Lower lobe of right lung (tissue), 2 donors: ENCODE measurements around the gene SCGN. TPM values are rescaled to one million over a fixed set of nuclear protein-coding genes. Genes with fewer than 3 reads are reported as not detected.

Experiments used
- ATAC-seq, 2 donors: fragments of 200-7000 bp; cut with Tn5 transposase; one replicate each; pipeline ENCODE4 v1.9.1; 2020 to 2022; ENCODE audit warnings: mild to moderate bottlenecking in 2 of 2, moderate library complexity in 2 of 2
- DNase-seq: peaks from one replicate; pipeline ENCODE4 v3.0.0-alpha.2; 2020
- H3K27ac ChIP-seq: fragments of 200-600 bp; one replicate; pipeline ENCODE4 v1.8.0; 2022
- H3K27me3 ChIP-seq: fragments of 200-600 bp; one replicate; pipeline ENCODE4 v1.8.0; 2022; ENCODE audit warnings: low read depth
- H3K36me3 ChIP-seq: fragments of 200-600 bp; one replicate; pipeline ENCODE4 v1.8.0; 2022; ENCODE audit warnings: mild to moderate bottlenecking
- H3K4me1 ChIP-seq: fragments of 200-600 bp; one replicate; pipeline ENCODE4 v1.8.0; 2022
- H3K4me3 ChIP-seq: fragments of 200-600 bp; one replicate; pipeline ENCODE4 v1.8.0; 2022; ENCODE audit warnings: mild to moderate bottlenecking
- H3K9me3 ChIP-seq: fragments of 200-600 bp; one replicate; pipeline ENCODE4 v1.8.0; 2022
- intact Hi-C: fragments of 100-400 bp; cut with DNase I; formaldehyde crosslinking; loops from one replicate; pipeline ENCODE4 v1.11.0; 2022
- total RNA-seq: library from RNA; stranded (reverse); fragmentation: NEBNext Ultra II Directional; extraction: Animal tissue kit (Norgen Biotek cat#: 25700); gene quantifications from one replicate; pipeline ENCODE4 v1.2.1, GENCODE V29; 2021
- TF ChIP-seq, protein P1 (sequence below): fragments of 200-600 bp; IDR thresholded peaks from one replicate; pipeline ENCODE4 v1.8.0; 2022; ENCODE audit warnings: antibody characterized with exemption, mild to moderate bottlenecking
- donor health status: DM: no; HTN: yes; CAD: no; lungs with severe emphysema.

SCGN gene
- total RNA-seq, 1 donor from 2014 or later = not detected

DNA sequence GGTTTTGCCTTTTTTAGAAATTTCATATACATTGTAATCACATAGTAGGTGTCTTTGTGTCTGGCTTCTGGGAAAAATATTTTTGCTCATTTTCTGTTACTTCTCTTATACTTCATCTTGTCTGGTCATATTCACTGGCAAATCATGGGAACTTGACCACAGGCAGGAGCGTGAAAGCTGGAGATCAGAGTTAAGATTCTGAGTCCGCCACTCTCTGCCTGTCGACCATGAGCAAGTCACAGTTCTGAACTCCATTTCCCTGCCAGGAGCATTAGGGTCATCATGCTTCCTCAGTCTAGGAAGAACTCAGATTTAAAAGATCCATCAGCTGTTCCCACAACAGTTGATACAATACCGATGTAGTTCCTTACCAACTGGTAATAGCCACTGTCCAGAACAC, 12.4 kb upstream of the SCGN start:
- Histone ChIP-seq H3K4me3 (no peak overlapping the region), H3K27me3 (no peaks in the 10 kb centered on the region), H3K36me3 (no peaks in the 10 kb centered on the region), H3K4me1 (no peaks in the 10 kb centered on the region), H3K9me3 (no peaks in the 10 kb centered on the region), H3K27ac (no peak overlapping the region)
- TF ChIP-seq, protein P1, sequence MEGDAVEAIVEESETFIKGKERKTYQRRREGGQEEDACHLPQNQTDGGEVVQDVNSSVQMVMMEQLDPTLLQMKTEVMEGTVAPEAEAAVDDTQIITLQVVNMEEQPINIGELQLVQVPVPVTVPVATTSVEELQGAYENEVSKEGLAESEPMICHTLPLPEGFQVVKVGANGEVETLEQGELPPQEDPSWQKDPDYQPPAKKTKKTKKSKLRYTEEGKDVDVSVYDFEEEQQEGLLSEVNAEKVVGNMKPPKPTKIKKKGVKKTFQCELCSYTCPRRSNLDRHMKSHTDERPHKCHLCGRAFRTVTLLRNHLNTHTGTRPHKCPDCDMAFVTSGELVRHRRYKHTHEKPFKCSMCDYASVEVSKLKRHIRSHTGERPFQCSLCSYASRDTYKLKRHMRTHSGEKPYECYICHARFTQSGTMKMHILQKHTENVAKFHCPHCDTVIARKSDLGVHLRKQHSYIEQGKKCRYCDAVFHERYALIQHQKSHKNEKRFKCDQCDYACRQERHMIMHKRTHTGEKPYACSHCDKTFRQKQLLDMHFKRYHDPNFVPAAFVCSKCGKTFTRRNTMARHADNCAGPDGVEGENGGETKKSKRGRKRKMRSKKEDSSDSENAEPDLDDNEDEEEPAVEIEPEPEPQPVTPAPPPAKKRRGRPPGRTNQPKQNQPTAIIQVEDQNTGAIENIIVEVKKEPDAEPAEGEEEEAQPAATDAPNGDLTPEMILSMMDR = no peak
- intact Hi-C loops = no loop called here
- DNase-seq (no peak), ATAC-seq (no peak)

DNA sequence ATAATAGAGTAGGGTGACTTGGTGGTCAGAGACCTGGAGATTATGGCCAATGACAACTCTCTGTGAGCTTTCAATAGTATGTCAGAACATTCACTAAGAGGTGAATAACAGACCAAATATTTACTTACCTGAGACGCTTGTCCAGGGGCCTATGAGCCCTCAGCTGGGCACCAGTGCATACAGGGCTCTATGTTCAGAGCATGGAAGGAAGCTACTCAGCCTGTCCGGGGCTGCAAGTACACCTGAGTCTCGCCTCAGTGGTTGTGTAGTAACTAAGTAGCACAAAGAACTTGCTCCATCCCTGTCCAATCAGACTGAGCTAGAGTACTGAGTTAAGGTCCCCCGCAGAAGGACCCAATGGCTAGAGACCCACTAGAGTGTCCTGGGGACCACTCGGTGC, 11.6 kb upstream of the SCGN start:
- Histone ChIP-seq H3K27me3 (no peaks in the 10 kb centered on the region), H3K4me3 (no peak overlapping the region), H3K36me3 (no peaks in the 10 kb centered on the region), H3K4me1 (no peaks in the 10 kb centered on the region), H3K27ac (no peak overlapping the region), H3K9me3 (no peaks in the 10 kb centered on the region)
- TF ChIP-seq, protein P1 = no peak
- intact Hi-C loops = no loop called here
- ATAC-seq (no peak), DNase-seq (no peak)

DNA sequence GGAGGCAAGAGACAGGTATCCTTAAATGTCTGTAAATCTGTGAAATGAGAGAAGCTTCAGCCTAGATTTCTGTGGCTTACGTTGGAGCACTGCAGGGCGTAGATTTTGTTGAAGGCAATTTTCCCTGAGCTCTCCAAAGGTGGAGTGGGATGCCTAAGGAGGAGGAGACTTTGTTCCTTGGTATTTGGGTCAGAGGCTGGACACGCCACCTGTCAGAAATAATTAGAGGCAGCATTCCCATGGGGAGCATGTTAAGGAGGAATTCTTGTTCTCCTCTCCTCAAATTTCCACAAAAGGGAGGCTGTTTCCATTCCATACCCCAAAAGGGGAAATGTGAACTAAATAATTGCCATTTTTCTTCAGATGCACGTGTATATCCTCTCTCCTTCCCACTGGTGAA, 11.1 kb upstream of the SCGN start:
- Histone ChIP-seq H3K4me3 (no peak overlapping the region), H3K27ac (no peak overlapping the region), H3K9me3 (no peaks in the 10 kb centered on the region), H3K36me3 (no peaks in the 10 kb centered on the region), H3K4me1 (no peaks in the 10 kb centered on the region), H3K27me3 (no peaks in the 10 kb centered on the region)
- ATAC-seq = no peak
- intact Hi-C loops = no loop called here
- TF ChIP-seq, protein P1 = no peak
- DNase-seq = no peak

DNA sequence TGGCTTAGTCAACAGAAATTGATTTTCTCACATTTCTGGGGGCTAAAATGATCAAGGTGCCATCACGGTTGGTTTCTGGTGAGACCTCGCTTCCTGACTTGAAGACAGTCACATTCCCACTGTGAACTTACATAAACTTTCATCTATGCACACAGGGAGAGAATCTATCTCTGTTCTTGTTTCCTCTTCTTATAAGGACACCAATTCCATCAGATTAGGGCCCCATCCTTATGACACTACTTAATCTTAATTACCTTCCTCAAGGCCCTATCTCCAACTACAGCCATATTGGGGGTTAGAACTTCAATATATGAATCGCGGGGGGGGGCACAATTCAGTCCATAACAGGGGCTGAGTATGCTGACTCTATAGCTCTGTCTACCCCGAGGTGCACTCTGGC, 10.6 kb upstream of the SCGN start:
- Histone ChIP-seq H3K4me3 (no peak overlapping the region), H3K9me3 (no peaks in the 10 kb centered on the region), H3K27ac (no peak overlapping the region), H3K36me3 (no peaks in the 10 kb centered on the region), H3K4me1 (no peaks in the 10 kb centered on the region), H3K27me3 (no peaks in the 10 kb centered on the region)
- ATAC-seq = no peak
- intact Hi-C loops = no loop called here
- TF ChIP-seq, protein P1 = no peak
- no peak for DNase-seq

DNA sequence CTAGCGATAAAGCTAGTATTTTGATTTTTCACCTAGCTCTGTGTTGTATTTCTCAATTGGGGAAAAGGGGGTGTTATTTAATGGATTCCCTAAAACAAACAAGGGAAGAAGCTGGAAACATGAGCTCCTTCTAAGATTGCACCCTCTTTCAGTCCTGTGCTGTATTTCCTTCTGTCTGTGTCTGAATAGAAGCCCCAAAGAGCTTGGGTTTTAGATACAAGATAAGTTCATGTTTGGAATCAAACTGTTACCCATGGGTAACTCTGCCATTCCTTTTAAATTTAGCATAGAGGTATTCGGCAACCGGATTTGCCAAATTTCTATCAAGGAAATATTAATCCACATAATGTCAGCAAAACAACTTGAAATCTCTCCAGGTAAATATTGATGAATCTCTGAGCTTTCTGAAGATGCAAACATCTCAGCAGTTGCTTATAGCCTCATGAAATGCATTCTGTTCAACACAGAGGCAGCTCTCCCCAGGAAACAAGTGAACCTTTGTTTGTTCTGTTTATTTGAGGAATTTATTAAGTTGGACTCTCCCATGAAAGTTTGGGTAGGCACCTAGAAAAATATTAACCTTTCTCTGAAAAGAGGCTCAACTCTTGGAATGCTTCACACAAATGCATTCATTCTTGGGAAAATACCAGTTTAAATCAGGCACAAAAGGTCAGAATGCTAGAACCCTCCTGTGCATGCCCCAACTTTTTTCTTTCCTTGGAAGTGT, 9.9 kb upstream of the SCGN start:
- no peak overlapping the region for H3K4me3 ChIP-seq
- no peak for DNase-seq
- H3K27me3 ChIP-seq = no peaks in the 10 kb centered on the region
- no peaks in the 10 kb centered on the region for H3K36me3 ChIP-seq
- ATAC-seq = no peak
- H3K27ac ChIP-seq = no peak overlapping the region
- TF ChIP-seq, protein P1 = no peak
- intact Hi-C loops = no loop called here
- no peaks in the 10 kb centered on the region for H3K9me3 ChIP-seq
- no peaks in the 10 kb centered on the region for H3K4me1 ChIP-seq
